Activated CD8-positive, alpha-beta memory T cell treated with anti-CD3 and anti-CD28 coated beads for 48 hours (primary cell): ENCODE results near the gene STAC.

ENCODE experiments used
- DNase-seq, 3 experiments: peaks; one replicate each; pipeline ENCODE4 v3.0.0-alpha.2; 2020; ENCODE audit warnings: low read depth in 2 of 3, low spot score in 2 of 3

The STAC gene, protein sequence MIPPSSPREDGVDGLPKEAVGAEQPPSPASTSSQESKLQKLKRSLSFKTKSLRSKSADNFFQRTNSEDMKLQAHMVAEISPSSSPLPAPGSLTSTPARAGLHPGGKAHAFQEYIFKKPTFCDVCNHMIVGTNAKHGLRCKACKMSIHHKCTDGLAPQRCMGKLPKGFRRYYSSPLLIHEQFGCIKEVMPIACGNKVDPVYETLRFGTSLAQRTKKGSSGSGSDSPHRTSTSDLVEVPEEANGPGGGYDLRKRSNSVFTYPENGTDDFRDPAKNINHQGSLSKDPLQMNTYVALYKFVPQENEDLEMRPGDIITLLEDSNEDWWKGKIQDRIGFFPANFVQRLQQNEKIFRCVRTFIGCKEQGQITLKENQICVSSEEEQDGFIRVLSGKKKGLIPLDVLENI

DNA sequence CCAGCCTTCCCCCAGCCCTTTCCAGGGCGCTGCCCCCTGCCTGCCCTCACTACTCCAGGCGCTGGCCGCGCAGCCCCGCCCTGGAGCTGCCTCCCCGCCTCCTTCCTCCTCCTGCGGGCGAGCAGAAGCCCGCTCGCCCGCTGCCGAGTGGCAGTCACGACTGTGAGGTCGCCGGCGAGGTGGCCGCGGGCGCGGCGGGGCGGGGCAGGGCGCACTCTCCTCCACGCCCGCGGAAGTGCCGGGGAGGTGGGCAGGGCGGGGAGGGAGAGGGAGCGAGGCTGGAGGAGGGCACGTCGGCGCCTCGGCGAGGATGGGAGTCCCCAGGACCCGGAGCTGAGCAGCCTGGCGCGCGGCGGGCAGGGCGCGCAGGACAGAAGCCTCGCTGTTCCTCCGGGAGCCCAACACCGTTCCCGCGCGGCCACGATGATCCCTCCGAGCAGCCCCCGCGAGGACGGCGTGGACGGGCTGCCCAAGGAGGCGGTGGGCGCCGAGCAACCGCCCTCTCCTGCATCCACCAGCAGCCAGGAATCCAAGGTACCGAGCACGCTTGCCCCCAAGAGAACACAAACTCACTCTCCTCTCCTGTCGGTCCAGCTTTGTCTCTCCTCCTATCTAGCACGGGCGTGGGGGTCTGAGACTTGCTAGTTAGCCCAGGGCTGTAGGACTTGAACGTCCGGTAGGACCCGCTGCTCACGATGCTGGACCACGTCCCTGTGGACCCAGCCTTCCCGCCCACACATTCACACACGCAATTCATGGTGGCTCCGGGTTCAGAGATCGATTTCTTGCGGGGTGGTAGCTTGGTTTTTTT is at the start of gene STAC:
Gene STAC (plus strand): TSS at position 284 of the 811 bp plus-strand sequence. CDS start 140 bp downstream, at position 424.
- no peak for DNase-seq

DNA sequence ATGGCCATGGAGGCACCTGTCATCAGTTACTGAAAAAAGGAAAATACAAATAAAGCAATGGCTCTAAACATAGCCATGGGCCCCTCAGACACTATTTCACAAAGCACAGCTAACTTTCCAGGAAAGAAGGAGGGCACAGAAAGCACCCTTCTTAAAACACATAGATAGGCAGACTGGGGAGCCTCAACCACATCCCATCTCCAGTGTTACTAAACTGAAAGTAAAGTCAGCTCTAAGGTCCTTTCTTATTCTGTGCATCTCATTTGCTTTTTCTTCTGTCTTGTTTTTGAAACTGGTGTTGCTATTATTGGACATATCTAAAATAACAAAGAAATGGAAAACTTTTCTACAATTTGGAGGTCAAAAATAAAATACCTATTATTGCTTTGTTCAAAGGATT is 48.2 kb upstream of the STAC start:
- DNase-seq = no peak

DNA sequence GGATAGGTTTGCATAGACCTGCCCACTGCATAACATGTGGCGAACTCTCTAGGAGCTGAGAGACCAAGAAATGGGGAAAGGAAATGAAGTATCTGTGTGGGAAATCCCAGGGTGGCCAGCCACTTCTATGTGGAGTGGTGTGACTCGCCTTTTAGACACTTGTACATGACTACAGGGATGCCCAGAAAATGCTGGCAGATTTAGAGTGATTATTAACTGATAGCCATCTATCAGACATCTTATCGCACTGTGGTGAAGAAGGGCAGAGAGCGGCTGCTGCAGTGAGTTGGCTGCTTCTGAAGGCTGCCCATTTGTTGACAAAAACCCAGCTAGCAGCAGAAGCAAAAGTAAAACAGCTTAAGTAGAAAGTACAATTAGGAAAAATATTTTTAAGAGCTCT is 18.1 kb upstream of the STAC start:
- no peak for DNase-seq

DNA sequence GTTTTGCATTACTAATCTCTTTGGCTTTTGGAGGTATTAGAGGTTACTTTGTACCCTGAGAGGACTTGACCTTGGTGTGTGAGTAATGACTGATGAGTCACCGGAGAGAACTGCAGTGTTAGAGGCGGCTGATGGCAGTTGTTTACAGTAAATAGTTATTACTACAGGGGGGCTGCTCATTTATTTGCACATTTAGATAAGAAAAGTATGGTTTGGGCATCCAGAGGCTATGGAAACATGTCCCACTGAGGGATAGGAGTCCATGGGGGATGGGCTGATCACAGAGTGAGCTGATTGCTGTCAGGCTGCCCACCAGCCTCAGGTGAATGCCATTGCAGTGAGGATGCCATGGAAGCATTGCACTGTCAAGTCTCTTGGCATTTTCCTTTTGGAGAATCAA is 17.3 kb upstream of the STAC start:
- DNase-seq = no peak

DNA sequence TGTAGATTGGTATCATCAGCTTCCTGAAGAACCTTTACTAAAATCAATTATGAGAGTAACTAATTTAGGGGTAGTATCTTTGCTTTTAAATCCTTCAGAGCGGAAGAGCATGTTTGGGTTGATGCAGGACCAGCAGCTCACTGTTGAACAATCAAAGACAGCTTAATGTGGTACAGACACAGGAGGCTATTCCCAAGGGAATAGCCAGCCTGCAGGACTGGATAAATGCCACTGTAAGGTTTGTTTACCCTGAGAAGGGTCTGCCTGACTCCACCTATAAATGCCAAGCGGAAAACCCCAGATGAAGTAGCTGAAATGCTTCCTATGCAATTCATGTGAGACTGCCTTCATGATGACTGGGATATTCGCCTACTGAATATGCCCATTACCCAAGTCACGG is 16.0 kb upstream of the STAC start:
- no peak for DNase-seq

DNA sequence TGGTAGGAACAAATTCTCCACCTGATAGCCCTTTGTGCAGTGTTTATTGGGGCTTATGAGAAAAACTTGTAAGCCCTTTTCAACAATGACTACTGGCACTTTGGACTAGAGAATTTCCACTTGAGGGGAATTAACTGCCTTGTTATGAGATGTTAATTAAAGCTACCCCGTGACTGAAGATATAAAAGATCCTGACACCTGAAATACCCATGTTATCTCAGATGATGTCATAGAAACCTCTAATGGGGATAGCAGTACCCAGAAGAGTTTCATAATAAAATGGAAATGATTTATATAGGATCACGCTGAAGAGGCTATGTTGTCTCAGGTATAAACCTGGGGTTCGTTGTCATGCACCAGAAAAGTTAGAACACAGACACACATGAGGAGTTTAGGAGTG is 14.5 kb upstream of the STAC start:
- DNase-seq = no peak

DNA sequence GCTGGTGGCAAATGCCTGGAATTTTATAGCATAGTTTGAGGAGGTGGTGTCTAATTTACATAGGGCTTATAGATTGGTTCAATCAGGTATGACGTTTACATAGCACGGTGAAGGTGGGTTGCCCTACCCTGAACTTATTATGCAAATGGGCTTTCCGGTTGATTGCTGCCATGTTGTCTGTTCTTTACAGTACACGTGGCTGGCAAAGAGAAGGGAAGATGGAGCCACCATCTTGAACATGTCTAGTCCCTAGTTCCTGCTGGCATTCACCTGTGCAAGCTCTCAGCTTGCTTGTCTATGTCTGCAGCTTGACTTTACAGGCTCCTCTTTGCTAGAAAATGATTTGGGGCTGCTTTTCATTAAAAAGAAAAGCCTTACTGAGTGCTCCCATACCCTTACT is 14.0 kb upstream of the STAC start:
- no peak for DNase-seq

DNA sequence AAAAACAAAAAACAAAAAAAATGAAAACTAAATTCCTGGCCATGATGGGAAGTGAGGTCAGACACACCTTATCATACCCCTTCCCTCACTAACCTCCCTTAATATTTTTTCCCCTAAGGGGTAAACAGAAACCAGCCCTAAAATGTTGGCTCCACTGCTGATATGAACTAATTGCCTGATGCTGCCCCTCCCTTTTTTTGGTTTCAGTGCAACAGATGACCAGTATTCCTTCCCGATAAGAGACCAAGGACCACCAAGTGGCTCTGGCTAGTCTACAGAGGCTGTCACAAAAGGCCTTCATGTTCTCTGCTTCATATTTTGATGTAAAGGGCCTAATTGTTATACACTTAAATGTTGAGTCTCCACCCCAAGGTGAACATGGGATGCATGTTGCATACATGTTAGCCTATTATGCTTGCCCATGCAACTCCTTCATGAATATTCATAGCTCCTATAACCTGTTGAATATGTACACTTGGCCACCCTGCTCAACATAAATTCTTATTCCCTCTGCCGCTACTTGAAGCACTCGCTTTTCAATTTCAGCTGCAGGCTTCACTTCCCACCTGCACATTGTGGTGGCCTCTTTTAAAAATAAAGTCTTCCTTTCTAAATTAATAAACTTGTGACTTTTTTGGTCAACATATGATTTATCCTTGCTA is 12.3 kb upstream of the STAC start:
- no peak for DNase-seq

DNA sequence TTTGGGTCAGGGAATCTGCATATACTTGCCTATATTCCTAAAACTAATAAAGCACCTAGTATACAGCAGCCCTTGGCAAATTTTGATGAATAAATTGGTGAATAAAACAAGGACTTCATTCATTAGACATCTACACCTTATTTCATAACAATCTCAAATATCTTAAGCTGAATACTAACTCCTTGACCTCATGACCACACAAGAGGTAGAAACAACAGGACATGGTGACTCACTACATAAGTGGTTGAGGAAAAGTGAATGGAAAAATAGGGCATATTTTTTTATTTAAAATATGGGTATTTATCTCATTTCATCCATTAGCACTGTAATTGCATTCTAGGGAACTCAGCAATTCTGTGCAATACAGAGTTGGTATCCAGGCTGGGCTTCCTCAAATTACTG is 7.8 kb upstream of the STAC start:
- no peak for DNase-seq

DNA sequence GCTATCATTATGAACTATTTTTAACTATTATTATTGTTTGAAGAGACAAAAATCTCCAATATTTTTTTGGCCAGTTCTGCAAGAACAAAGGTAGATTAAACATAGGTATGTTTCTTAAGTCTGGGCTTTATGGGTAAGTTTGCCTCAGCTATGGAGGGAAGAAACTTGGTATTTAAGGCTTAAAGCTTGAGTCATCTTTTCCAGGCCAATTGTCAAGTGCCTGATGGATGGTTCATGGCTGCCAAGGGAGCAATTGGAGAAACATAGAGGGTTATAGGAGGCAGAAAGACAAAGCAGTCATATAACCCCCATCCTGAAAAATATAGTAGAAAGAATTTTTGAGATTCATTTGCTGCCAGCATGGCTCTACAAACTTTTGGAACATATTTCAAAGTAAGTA is 7.2 kb upstream of the STAC start:
- DNase-seq = no peak

DNA sequence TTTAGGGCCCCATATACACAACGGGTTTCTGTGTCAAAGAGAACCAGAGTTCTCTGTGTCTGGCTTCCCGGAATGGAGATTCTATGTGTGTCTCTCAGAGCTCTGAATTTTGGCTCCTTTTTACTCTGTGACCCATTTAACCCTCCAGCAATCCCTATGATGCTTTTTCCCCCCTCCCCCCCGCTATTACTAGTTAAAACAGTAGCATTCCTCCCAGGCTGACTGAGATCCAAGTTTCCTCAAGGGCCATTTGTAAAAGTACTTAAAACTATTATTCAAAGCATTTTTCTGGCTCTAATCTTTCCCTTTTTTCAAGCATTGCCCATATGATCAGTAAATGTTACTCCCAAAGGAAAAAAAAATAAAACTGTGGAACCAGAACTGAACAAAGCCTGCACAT is 6.6 kb upstream of the STAC start:
- no peak for DNase-seq

DNA sequence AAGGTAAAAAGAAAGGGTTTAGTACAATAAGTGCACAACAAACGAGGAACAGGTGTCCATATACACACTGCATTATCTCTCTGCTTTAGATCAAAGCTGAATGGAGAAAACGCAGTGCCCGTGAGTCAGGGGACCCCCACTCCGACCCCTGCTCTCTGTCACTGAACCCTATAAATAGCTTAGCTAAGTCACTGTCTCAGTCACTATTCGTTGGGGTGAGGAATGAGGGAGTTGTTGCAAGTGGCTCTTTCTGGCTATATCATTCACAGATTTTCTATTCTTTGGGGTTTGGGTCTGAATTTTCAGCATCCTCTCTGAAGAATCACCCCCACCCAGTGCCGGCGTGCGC is 458 bp upstream of the STAC start:
- no peak for DNase-seq

DNA sequence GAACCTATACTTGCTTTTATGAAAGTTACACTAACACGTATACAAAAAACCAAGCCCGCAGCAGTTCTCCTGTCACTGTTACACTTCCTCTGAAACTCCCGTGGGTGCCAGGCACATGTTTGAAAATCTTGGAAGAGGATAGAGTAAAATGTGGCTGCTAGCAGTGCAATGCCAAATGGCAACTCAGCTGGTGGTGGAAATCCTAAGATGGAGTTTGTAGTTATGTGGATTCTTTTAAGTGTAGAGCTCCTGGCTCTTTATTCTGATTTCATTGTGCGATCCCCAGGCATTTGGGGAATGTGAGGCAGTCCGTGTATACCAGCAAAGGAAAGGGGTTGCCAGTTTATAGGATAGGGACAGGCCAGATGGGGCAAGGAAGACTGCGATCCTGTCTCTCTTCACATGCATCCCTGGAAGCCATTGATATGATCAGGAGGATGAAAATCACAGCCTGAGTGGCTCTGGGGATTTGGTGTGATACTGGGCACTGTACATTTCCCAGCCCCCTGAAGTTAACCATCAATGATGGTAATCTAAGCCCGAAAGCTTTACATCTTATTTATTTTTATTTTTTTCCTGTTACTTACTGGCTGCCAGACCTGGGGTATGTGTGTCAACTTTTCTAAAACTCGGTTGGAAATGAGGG is 1.1 kb downstream of the STAC start:
- DNase-seq = no peak

DNA sequence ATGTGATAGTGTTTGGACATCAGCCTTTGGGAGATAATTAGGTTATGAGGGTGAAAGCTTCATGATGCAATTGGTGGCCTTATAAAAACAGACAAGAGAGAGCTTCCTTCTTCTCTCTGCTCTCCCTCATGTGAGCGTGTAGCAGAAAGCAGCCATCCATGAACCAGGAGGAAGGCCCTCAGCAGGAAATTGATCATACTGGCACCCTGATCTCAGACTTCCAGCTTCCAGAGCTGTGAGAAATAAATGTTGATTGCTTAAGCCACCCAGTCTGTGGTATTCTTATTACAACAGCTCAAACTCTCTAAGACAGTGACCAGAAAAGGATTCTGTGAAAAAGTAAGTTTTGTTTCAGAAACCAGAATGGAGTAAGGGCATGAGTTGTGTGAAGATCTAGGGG is 13.3 kb downstream of the STAC start:
- DNase-seq = no peak

DNA sequence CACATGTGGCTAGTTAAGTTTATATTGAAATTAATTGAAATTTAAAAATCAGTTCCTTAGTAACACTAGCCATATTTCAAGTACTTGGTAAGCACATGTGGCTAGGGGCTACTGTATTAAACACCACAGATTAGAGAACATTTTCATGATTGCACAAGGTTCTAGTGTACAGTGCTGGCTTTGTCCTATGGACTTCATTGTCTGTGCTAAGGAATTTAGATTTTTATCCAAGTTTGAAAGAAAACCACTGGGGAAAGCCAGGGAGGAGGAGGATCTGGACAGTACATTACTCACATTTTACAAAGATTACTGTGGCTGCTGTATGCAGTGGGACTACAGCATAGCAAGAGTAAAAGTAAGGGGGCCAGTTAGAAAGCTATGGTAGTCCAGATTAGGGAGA is 13.9 kb downstream of the STAC start:
- no peak for DNase-seq

DNA sequence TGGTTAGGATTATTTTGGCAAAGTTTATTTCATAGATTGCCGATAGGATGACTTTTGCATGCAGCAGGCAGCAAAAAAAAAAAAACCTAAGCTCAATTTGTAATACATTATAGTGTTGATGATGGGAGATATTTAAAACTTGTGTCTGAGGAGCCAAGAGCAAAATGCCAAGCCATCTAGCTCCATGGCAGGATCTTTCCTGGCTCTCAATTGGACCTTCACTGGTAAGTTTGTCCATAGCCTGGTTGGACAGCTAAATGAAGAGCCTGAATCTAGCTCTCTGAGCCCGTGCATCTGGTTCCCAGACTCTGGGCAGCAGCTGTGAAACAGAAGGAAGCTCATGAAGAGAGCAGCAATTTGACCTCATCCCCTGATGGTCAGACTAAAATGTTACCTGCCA is 17.5 kb downstream of the STAC start:
- no peak for DNase-seq

DNA sequence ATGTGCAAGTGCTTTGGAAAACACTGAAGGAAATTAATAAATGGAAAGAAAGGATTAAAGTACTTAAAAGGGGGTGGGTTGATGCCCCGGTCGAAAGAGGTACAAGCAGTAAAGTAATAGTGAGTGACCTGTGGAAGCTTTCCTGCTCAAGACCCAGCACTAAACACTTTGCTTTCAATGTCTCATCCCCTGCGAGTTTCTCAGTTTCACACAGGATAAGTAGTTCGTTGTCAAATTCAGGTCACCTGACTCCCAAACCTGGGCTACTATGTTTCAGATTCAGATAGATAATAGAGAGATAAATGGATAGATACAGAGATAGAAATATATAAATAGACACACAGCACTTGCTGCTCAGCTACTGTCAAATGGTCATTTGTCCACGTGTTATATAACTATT is 19.6 kb downstream of the STAC start:
- DNase-seq = no peak

DNA sequence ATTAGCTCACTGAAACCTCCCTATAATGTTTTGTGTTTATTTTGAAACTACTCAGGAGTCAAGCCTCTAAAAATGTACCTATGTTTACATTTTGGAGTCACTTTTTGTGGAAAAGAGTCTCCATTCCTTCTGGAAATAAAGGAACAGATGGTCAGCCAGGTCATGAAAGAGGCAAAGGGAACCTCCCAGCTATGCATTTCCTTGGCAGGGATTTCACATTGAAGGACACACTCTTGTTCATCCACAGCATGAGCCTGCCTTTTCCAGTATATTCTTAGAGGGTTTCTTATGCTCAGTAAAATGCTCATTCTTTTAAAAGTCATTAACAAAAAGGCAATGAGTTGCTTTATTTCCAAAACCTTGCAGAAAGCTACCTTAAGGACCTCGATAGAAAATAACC is 20.8 kb downstream of the STAC start:
- DNase-seq = no peak

DNA sequence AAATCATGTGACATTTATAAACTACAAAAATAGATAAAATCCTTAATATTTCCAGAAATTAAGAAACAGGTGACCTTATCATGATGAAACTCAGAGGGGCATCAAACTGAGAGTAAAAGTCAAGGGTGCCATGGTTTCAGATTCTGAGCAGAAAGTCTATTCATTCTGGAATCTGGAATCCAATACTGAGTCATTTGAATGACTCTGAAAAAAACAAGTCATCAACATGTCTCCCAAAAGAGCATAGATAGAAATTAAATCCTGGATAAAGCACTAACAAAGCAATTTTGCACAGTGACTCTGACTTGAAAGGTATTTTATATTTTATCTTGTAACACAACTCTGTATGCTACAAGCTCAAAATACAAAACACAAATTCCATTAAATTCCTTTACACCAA is 23.4 kb downstream of the STAC start:
- no peak for DNase-seq

DNA sequence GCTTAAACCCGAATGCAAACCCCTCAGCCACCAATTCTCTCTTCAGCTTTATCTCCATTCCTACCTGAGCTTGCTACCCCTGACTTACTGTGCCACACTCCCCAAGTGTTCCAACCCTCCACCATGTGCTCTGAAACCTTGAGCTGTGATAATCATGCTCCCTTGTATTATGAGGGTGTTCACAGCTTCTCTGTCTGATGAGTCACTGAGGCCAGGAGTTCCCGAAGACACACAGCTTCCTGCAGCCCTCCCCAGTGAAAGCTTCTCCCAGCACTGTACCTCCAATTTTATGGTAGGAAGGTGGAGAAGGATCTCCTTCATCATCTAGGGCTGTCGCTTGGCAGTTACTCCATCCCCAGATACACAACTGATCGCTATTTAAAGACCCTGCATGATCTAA is 24.9 kb downstream of the STAC start:
- no peak for DNase-seq

DNA sequence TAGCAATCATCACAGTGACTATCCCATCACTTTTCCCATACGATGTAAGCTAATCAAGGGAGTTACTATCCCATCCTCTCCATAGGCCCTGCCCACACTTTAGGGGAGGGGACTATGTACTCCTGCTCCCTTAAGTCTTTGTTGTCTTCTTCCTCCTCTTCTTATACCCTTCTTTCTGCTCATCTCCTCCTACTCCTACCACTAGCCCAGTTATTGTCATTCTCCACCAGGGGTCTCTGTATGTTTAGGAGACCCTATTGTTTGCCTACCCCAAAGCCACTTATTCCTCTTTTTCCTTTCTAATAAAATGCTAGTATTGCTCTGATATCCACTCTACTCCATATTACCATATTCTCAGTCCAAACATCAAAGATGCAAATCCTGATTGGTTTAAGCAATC is 27.8 kb downstream of the STAC start:
- no peak for DNase-seq

DNA sequence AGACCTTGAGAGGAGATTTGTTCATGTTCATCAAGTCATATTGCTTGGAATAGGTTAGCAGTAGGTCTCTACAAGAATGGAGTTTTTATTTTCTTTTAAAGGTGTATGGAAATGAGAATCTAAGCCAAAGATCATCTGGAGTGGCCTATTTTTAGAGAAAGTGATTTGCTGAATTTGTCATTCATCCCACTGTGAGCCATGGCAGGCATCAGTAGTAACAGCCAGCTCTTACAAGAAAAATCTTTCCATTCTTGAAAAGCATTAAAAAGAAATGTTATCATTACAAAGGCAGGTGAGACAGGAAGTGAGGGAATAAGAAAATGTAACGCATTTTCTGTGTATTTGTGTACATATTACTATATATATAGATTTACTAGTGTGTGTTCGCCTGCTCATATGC is 29.6 kb downstream of the STAC start:
- DNase-seq = no peak
